Trophoblast cell (in vitro differentiated cells and primary cell): Measurements from ENCODE around the gene RDH13.
"Not testable (repeated sequence)": the region's sequence is repeated elsewhere in the genome, so short reads cannot be mapped to it uniquely, and the experiment has no call there.

Experiments used
- DNase-seq, 2 donors: peaks; one replicate each; pipeline ENCODE4 v3.0.0-alpha.2; 2016
- H2AFZ ChIP-seq: 2 replicates; pipeline ENCODE4 v1.6.1; 2013; ENCODE audit warnings: low read length, moderate library complexity, mild to moderate bottlenecking; ENCODE audit not compliant: insufficient read depth, poor library complexity
- H2AK5ac ChIP-seq: 2 replicates; pipeline ENCODE4 v1.6.1; 2013; ENCODE audit warnings: mild to moderate bottlenecking, low read length
- H2BK120ac ChIP-seq: 2 replicates; pipeline ENCODE4 v1.6.1; 2013; ENCODE audit warnings: low read length, mild to moderate bottlenecking, moderate library complexity; ENCODE audit not compliant: insufficient read depth, poor library complexity
- H2BK12ac ChIP-seq: 2 replicates; pipeline ENCODE4 v1.6.1; 2013; ENCODE audit warnings: mild to moderate bottlenecking, low read length, moderate library complexity
- H2BK5ac ChIP-seq: 2 replicates; pipeline ENCODE4 v1.6.1; 2013; ENCODE audit warnings: low read length, low read depth, moderate library complexity, mild to moderate bottlenecking; ENCODE audit not compliant: poor library complexity
- H3K14ac ChIP-seq: 2 replicates; pipeline ENCODE4 v1.6.1; 2013; ENCODE audit warnings: mild to moderate bottlenecking, low read length
- H3K18ac ChIP-seq: 2 replicates; pipeline ENCODE4 v1.6.1; 2013; ENCODE audit warnings: mild to moderate bottlenecking, low read length
- H3K23ac ChIP-seq: 2 replicates; pipeline ENCODE4 v1.6.1; 2013; ENCODE audit warnings: low read length
- H3K27ac ChIP-seq: 2 replicates; pipeline ENCODE4 v1.5.1; 2013; ENCODE audit warnings: low read depth, mild to moderate bottlenecking, inconsistent platforms, low read length, moderate library complexity
- H3K27me3 ChIP-seq: 2 replicates; pipeline ENCODE4 v1.6.1; 2013; ENCODE audit warnings: inconsistent platforms, mild to moderate bottlenecking, low read length, moderate library complexity; ENCODE audit not compliant: insufficient read depth
- H3K36me3 ChIP-seq, 2 experiments: 1 replicate in 1 of 2; 2 replicates in 1 of 2; pipeline ENCODE4 v1.6.1; 2013; ENCODE audit warnings: low read length in 2 of 2, mild to moderate bottlenecking in 2 of 2, moderate library complexity in 1 of 2; ENCODE audit not compliant: insufficient read depth in 2 of 2, control insufficient read depth in 1 of 2
- H3K4ac ChIP-seq: 2 replicates; pipeline ENCODE4 v1.6.1; 2013; ENCODE audit warnings: low read depth, mild to moderate bottlenecking, low read length, moderate library complexity
- H3K4me1 ChIP-seq, 2 experiments: 1 replicate in 1 of 2; 2 replicates in 1 of 2; pipeline ENCODE4 v1.6.1; 2013; ENCODE audit warnings: low read length in 2 of 2, mild to moderate bottlenecking in 2 of 2, moderate library complexity in 1 of 2; ENCODE audit not compliant: insufficient read depth in 2 of 2, control insufficient read depth in 1 of 2
- H3K4me2 ChIP-seq: 2 replicates; pipeline ENCODE4 v1.6.1; 2013; ENCODE audit warnings: inconsistent platforms, mild to moderate bottlenecking, low read length, moderate library complexity
- H3K4me3 ChIP-seq: 2 replicates; pipeline ENCODE4 v1.5.1; 2013; ENCODE audit warnings: mild to moderate bottlenecking, low read depth, low read length, inconsistent platforms
- H3K79me1 ChIP-seq: one replicate; pipeline ENCODE4 v1.6.1; 2013; ENCODE audit warnings: low read length
- H3K79me2 ChIP-seq: 2 replicates; pipeline ENCODE4 v1.6.1; 2013; ENCODE audit warnings: low read length, mild to moderate bottlenecking; ENCODE audit not compliant: control insufficient read depth, insufficient read depth, poor library complexity
- H3K9ac ChIP-seq: 2 replicates; pipeline ENCODE4 v1.6.1; 2013; ENCODE audit warnings: mild to moderate bottlenecking, low read length
- H3K9me3 ChIP-seq: 2 replicates; pipeline ENCODE4 v1.6.1; 2013; ENCODE audit warnings: low read depth, mild to moderate bottlenecking, control low read depth, inconsistent platforms, low read length; ENCODE audit not compliant: insufficient read depth
- H4K12ac ChIP-seq: 2 replicates; pipeline ENCODE4 v1.6.1; 2013; ENCODE audit warnings: low read depth, mild to moderate bottlenecking, low read length, moderate library complexity
- H4K8ac ChIP-seq: 2 replicates; pipeline ENCODE4 v1.6.1; 2013; ENCODE audit warnings: low read depth, mild to moderate bottlenecking, low read length, moderate library complexity
- H4K91ac ChIP-seq: one replicate; pipeline ENCODE4 v1.6.1; 2013; ENCODE audit warnings: low read depth, mild to moderate bottlenecking, low read length, moderate library complexity
- WGBS: extraction: QIAGEN DNeasy Blood & Tissue Kit; methylation state at CpG from one replicate; pipeline ENCODE4 v1.1.7; 2013; ENCODE audit warnings: missing lambda C conversion rate; ENCODE audit not compliant: insufficient read length, insufficient coverage; ENCODE audit errors: extremely low coverage; 5-methylcytosine and 5-hydroxymethylcytosine counted together

The RDH13 gene

GRCh38 chr19:55013596-55013995 is 49.4 kb downstream of the RDH13 start:
- no peaks in the 10 kb centered on the region for H3K4me1 ChIP-seq
- H3K79me2 ChIP-seq, result peaks cover 4% of the 10 kb centered on the region
- H3K27me3 ChIP-seq, result no peaks in the 10 kb centered on the region
- no peak overlapping the region for H3K27ac ChIP-seq
- no peak overlapping the region for H4K12ac ChIP-seq
- no peak overlapping the region for H2BK12ac ChIP-seq
- no peak overlapping the region for H3K18ac ChIP-seq
- no peak overlapping the region for H3K4ac ChIP-seq
- no peak overlapping the region for H3K4me2 ChIP-seq
- H3K23ac ChIP-seq, result no peak overlapping the region
- H2AK5ac ChIP-seq, result no peak overlapping the region
- no peak overlapping the region for H2BK5ac ChIP-seq
- no peak overlapping the region for H2BK120ac ChIP-seq
- H3K4me3 ChIP-seq, result no peak overlapping the region
- DNase-seq, result no peak
- no peak overlapping the region for H2AFZ ChIP-seq
- peaks cover 2 to 6% of the 10 kb centered on the region in 2 experiments for H3K36me3 ChIP-seq
- no peaks in the 10 kb centered on the region for H3K9me3 ChIP-seq
- no peak overlapping the region for H4K8ac ChIP-seq
- peaks cover 1% of the 10 kb centered on the region for H3K79me1 ChIP-seq
- WGBS, result no CpG with 5 or more reads among the region's 5 CpGs
- no peak overlapping the region for H3K9ac ChIP-seq
- H3K14ac ChIP-seq, result no peak overlapping the region
- H4K91ac ChIP-seq, result no peak overlapping the region

- no peak overlapping the region for H4K8ac ChIP-seq
- no peak overlapping the region for H3K23ac ChIP-seq
- no peak overlapping the region for H2BK12ac ChIP-seq
- H3K4me2 ChIP-seq, result no peak overlapping the region
- no peak overlapping the region for H4K12ac ChIP-seq
- no peak overlapping the region for H2BK5ac ChIP-seq
- no peak overlapping the region for H4K91ac ChIP-seq
- H2AK5ac ChIP-seq, result no peak overlapping the region
- no peaks in the 10 kb centered on the region for H3K4me1 ChIP-seq
- peaks cover 4% of the 10 kb centered on the region for H3K79me2 ChIP-seq
- H3K27me3 ChIP-seq, result no peaks in the 10 kb centered on the region
- WGBS, result no CpG with 5 or more reads among the region's 4 CpGs
- no peak overlapping the region for H3K4me3 ChIP-seq
- H3K18ac ChIP-seq, result no peak overlapping the region
- H3K79me1 ChIP-seq, result peaks cover 1% of the 10 kb centered on the region
- H2BK120ac ChIP-seq, result no peak overlapping the region
- H3K36me3 ChIP-seq, result peaks cover 2 to 6% of the 10 kb centered on the region in 2 experiments
- H3K9me3 ChIP-seq, result no peaks in the 10 kb centered on the region
- no peak overlapping the region for H3K4ac ChIP-seq
- no peak overlapping the region for H2AFZ ChIP-seq
- DNase-seq, result peak; percentile 64 to 80
- H3K9ac ChIP-seq, result no peak overlapping the region
- H3K14ac ChIP-seq, result no peak overlapping the region
- no peak overlapping the region for H3K27ac ChIP-seq
These were observed 50.6 kb downstream of the RDH13 start for GRCh38 chr19:55012306-55012705.

DNA sequence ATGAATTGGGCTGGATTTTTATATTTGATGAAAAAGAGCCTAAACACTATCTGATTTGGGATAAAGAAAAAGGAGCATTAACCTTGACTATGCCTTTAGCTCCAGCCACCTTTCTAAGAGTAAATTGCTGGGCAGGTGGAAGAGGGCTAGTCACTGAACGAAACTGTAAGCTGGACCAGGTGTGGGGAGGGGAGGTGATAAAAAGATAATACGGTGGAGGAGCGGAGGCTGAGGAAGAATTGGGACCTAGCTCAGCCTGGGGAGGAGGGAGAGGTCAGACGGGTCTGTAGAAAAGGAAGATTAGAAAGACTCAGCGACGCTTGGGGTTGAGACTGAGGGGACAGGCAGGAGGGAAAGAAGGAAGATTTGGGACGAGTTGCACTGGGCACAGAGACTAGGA is 52.4 kb downstream of the RDH13 start:
- not testable (repeated sequence) for H3K4me3 ChIP-seq, H2AK5ac ChIP-seq, H2BK5ac ChIP-seq, H3K9ac ChIP-seq, DNase-seq, H4K12ac ChIP-seq, H4K8ac ChIP-seq, H2BK120ac ChIP-seq, H3K79me1 ChIP-seq, H3K4ac ChIP-seq, H3K79me2 ChIP-seq, H2BK12ac ChIP-seq, H4K91ac ChIP-seq, H3K14ac ChIP-seq, H3K4me2 ChIP-seq, H3K27ac ChIP-seq, H3K36me3 ChIP-seq, H3K18ac ChIP-seq, H3K23ac ChIP-seq, H2AFZ ChIP-seq, H3K9me3 ChIP-seq, H3K27me3 ChIP-seq, H3K4me1 ChIP-seq
- no CpG with 5 or more reads among the region's 7 CpGs for WGBS

DNA sequence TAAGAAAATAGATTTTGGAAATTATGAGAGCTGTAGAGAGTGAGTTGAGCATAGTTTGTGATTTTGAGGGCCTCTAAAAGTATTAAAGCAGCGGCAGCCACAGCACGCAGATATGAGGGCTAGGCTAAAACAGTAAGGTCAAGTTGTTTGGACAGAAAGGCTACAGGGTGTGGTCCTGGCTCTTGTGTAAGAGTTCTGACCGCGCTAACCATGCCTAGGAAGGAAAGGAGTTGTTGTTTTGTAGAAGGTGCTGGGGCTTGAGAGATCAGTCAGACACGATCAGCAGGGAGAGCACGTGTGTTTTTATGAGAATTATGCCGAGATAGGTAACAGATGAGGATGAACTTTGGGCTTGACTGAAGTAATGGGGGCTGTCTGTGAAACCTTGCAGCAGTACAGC is 54.2 kb downstream of the RDH13 start:
- H3K36me3 ChIP-seq, DNase-seq, H2BK120ac ChIP-seq, H3K9ac ChIP-seq, H4K12ac ChIP-seq, H4K91ac ChIP-seq, H3K9me3 ChIP-seq, H3K27me3 ChIP-seq, H2AFZ ChIP-seq, H3K23ac ChIP-seq, H3K79me1 ChIP-seq, H3K4me1 ChIP-seq, H3K27ac ChIP-seq, H3K4me3 ChIP-seq, H3K14ac ChIP-seq, H3K4me2 ChIP-seq, H3K79me2 ChIP-seq, H2BK12ac ChIP-seq, H2BK5ac ChIP-seq, H4K8ac ChIP-seq, H3K4ac ChIP-seq, H2AK5ac ChIP-seq, H3K18ac ChIP-seq: not testable (repeated sequence)
- whole genome bisulfite sequencing, result no CpG with 5 or more reads among the region's 7 CpGs
